SW 1271 (cell line): Measurements from ENCODE around the gene STEAP1.
"Not testable (repeated sequence)": the region's sequence is repeated elsewhere in the genome, so short reads cannot be mapped to it uniquely, and the experiment has no call there.

Experiments used
- DNase-seq, 2 experiments: peaks; one replicate each; lab custom pipeline; 2025; lab: John Stamatoyannopoulos, UW

STEAP1 gene

DNA sequence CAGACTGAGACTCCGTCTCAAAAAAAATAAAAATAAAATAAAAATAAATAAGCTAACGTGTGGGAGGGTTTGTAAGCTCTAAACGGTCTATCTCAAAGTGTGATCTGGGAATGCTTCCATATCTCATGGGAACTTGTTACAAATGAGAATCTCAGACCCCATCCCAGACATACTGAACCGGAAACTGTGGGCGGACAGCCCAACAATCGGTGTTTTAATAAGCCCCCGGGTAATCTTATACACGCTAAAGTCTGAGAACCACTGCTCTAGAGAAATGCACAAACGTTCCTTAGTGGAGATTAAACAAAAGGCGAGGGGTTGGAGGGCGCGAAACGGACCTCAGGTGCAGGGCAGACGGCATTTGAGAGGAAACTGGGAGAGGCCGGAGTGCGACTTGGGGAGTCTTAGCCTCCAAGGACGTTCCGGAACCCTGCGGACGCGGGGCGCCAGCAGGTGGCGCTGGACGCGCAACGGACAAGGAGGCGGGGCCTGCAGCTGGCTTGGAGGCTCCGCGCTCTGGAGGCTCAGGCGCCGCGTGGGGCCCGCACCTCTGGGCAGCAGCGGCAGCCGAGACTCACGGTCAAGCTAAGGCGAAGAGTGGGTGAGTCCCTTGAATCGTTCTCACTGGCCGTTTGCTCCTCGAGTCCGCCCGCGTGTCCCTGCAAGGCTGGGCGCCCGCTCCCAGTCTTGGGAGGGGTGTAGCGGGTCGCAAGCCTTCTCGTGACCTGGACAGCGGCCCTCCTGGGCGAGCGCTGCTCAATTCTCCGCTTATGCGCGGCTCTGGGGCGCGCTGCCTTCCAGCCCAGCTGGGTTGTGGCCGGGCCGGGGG, at the start of gene STEAP1:
Gene STEAP1 (plus strand): TSS at position 527 of the 829 bp plus-strand sequence. CDS start 5,320 bp downstream, outside the sequence.
- peak; percentile 71 to 74 for DNase-seq

- DNase-seq, result peak in 1 of 2 experiments; percentile 8
Measured at GRCh38 chr7:90114972-90115371, 39.3 kb upstream of the STEAP1 start.

GRCh38 chr7:90118551-90119177, 35.6 kb upstream of the STEAP1 start:
- not testable (repeated sequence) for DNase-seq

DNA sequence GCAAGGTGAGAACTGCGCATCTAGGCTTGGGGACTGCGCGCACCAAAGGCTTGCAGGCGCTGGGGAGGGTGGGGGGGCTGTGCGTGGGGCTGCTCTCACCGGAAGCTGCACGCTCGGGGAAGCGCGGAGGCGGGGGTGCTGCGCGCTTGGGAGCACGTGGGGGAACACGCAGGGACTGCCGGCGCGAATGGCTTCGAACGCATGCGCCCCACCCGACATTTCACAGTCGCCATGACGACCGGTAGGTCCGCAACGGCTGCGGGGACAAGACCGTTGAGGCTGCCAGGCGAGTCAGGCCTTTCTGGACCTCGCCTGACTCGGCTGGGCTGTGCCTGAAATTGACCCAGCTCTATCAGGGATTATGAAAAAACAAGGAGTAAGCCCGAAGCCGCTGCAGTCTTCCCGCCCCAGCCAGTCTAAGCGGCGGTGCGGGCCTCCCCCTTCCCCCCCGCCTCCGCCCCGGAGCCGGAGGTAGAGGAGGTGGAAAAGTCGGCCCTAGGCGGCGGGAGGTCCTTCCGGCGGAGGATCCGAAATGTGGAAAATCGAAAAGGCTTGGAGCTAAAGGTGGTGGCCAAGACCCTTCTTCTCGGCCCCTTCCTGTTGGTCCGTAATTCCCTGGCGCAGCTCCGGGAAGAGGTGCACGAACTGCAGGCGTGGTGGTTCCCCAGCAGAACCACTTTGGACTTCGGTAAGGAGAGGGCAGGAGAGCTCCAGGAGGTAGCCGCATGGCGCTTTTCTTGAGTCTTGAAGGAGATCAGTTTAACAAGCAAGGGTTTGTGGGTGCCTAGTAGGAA, 34.9 kb upstream of the STEAP1 start:
- DNase-seq, result no peak

- DNase-seq, result not testable (repeated sequence)
Measured at GRCh38 chr7:90120205-90120604, 34.1 kb upstream of the STEAP1 start.

DNA sequence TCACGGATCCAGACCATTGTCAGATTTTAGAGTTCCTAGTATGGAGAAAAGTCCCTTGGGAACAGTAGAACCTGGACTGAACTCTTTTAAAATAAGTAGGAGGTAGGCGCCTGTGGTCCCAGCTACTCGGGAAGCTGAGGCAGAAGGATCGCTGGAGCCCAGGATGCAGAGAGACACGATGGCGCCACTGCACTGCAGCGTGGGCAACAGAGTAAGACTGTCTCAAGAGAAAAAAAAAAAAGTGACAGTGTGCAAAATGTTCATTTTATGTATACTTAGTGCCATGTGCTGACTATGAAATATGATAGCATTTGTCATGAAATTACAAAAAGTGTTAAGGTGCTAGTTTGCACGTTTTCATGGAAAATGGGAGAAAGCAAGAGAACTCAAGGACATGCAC, 22.5 kb upstream of the STEAP1 start:
- DNase-seq, result not testable (repeated sequence)

GRCh38 chr7:90147079-90147960, 6.9 kb upstream of the STEAP1 start:
- not testable (repeated sequence) for DNase-seq

DNA sequence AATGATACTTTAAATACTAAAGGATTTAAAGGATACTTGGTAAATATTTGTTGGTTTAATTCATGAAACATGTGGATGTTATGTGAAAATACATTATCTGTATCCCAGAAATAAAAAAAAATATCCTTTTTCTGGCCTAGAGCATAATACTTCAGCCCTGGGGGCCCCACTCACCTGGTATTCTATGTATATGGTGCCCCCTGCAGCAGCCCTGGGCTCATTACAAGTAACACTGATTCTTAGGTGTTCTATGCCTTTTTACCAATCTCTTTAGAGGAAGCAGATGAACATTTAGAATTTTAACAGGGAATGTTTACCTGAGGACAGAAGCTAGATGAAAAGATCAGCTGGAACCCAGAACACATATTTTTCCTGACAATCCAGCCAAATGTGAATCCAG, 4.8 kb upstream of the STEAP1 start:
- peak in 1 of 2 experiments; percentile 19 for DNase-seq

DNA sequence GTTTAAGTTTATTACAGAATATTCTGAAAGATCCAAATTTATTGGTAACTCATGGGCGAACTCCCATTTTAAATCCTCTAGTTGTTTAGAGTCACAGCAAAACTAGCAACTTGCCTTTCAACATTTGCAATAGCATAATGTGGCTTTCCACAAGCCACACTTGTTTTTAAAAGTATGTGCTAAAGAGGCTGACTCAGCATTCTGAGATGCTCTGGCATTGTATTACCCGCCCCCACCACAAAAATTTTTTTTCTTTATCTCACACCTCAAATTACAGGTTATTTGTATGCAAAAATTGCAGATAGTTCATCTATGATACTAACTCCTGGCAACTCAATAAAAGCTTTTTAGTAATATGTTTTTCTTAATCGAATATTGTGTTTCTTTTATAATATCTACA, 2.4 kb upstream of the STEAP1 start:
- DNase-seq, result not testable (repeated sequence)

DNA sequence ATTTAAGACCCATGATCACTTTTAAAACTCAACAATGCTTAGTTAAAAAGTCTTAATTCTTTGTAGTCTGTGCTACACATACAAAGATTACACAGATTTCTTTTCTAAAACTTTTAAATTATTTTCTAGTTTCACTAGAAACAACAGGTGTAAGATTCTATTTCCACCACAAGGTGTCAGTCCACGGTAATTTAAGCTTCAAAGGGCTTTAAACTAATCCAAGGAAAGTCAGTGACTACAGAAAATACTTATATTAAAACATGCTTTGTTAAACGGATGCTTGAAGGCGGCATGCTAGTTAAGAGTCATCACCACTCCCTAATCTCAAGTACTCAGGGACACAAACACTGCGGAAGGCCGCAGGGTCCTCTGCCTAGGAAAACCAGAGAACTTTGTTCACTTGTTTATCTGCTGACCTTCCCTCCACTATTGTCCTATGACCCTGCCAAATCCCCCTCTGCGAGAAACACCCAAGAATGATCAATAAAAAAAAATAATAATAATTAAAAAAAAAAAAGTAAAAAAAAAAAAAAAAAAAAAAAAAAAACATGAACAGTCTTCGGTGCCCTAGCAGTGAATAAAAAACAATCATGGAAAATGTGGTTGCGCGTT, 1.5 kb upstream of the STEAP1 start:
- peak; percentile 51 to 76 for DNase-seq

GRCh38 chr7:90155206-90155605, 937 bp downstream of the STEAP1 start:
- DNase-seq, result no peak

GRCh38 chr7:90157331-90157730, 3.1 kb downstream of the STEAP1 start:
- DNase-seq, result not testable (repeated sequence)

- DNase-seq, result peak in 1 of 2 experiments; percentile 7
Measured at GRCh38 chr7:90157761-90158350, 3.6 kb downstream of the STEAP1 start.

DNA sequence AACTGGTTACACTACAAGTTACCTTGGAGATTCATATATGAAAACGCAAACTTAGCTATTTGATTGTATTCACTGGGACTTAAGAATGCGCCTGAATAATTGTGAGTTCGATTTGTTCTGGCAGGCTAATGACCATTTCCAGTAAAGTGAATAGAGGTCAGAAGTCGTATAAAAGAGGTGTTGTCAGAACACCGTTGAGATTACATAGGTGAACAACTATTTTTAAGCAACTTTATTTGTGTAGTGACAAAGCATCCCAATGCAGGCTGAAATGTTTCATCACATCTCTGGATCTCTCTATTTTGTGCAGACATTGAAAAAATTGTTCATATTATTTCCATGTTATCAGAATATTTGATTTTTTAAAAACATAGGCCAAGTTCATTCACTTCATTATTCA, 9.3 kb downstream of the STEAP1 start:
- no peak for DNase-seq

DNA sequence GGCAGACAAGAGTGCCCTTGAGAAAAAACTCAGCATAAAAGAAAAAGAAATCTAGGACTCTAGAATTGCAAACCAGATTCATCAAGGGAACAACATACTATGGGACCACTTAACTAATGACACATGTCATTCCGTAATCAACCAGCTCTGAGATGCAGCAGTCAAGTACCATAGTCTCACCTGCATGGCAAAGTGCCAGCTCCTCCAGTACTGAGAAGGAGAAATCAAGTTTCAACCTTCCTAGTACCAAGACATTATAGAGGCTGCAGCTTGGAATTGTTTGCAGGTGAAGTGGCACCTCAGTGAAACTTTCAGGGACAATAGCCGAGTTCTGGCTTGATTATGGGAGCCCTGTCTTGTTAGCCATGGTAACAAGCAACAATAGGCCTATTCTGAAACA, 11.5 kb downstream of the STEAP1 start:
- no peak for DNase-seq

DNA sequence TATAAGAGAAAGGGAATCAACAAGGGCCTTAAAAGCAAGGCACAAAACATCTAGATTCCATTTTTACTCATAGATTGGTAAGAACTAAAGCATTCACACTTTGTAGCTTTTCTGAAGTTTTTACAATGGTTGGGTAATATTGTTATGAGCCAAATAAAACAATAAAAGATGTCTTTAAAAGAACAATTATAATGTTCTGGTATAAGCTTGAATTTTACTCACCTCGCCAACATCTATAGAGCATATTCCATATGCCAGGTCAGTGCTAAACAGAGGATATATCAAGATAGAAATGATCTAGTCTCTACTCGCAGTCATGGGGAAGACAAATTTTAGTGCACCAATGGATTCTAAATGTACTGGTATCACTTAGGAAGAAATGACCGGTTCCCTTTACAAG, 11.9 kb downstream of the STEAP1 start:
- DNase-seq, result no peak

GRCh38 chr7:90167361-90167760, 13.1 kb downstream of the STEAP1 start:
- no peak for DNase-seq

- no peak for DNase-seq
Measured at GRCh38 chr7:90169891-90170290, 15.6 kb downstream of the STEAP1 start.

GRCh38 chr7:90172121-90172520, 17.9 kb downstream of the STEAP1 start:
- no peak for DNase-seq

DNA sequence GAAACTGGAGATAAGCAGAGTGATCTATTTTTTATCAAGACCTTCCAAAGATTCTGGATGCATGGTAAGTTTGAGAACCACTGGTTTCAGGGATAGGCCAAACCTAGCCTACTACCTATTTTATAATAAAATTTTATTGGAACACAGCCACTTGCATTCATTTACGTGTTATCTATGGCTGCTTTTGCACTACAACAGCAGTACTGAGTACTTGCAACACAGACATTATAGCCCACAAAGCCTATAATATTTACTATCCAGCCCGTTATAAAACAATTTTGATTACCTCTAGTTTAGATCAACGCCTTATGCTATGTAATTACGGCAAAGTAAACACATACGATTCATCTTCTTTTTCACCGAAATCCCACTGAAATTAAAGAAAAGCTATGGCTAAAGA, 18.4 kb downstream of the STEAP1 start:
- DNase-seq, result no peak
